Keratinocyte (primary cell): ENCODE measurements around the gene OR52I2. TPM values are rescaled to one million over a fixed set of nuclear protein-coding genes. Genes with fewer than 3 reads are reported as not detected.

ENCODE experiments used
- DNase-seq: peaks from one replicate; pipeline ENCODE4 v3.0.0-alpha.2; 2011; ENCODE audit warnings: low read depth, missing footprints, low spot score
- FAIRE-seq: peaks from 2 replicates; lab custom pipeline; 2011; peaks lifted over from hg19 to GRCh38; lab: Jason Lieb, UNC
- H2AFZ ChIP-seq: 2 replicates; pipeline ENCODE4 v1.6.0; 2012; ENCODE audit warnings: low read length, control low read depth, inconsistent platforms; ENCODE audit not compliant: control insufficient read depth
- H3K27ac ChIP-seq: 2 replicates; pipeline ENCODE4 v1.5.1; 2011; ENCODE audit warnings: low read length; ENCODE audit not compliant: control insufficient read depth, insufficient read depth
- H3K27me3 ChIP-seq: 3 replicates; pipeline ENCODE4 v1.6.0; 2011; ENCODE audit warnings: low read length; ENCODE audit not compliant: control insufficient read depth, insufficient read depth; ENCODE audit errors: extremely low read depth
- H3K36me3 ChIP-seq, 2 experiments: 2 replicates in 1 of 2; 3 replicates in 1 of 2; pipeline ENCODE4 v1.5.1; 2011; ENCODE audit warnings: low read length in 2 of 2, mild to moderate bottlenecking in 1 of 2; ENCODE audit not compliant: control insufficient read depth in 2 of 2, insufficient read depth in 2 of 2; ENCODE audit errors: extremely low read depth in 1 of 2
- H3K4me1 ChIP-seq: 3 replicates; pipeline ENCODE4 v1.5.1; 2011; ENCODE audit warnings: low read length; ENCODE audit not compliant: control insufficient read depth, insufficient read depth; ENCODE audit errors: extremely low read depth
- H3K4me2 ChIP-seq: 3 replicates; pipeline ENCODE4 v1.6.0; 2011; ENCODE audit warnings: low read depth, low read length; ENCODE audit not compliant: control insufficient read depth, insufficient read depth; ENCODE audit errors: extremely low read depth
- H3K4me3 ChIP-seq, 3 experiments: fragments of 200-600 bp in 1 of 3; sonication (generic) in 1 of 3; 2 replicates in 2 of 3; 3 replicates in 1 of 3; pipeline ENCODE4 v1.5.1; 2011 to 2016; ENCODE audit warnings: low read length in 3 of 3, mild to moderate bottlenecking in 3 of 3, control low read depth in 2 of 3, inconsistent platforms in 1 of 3, low read depth in 1 of 3, mixed read lengths in 1 of 3, mixed run types in 1 of 3, moderate library complexity in 1 of 3; ENCODE audit not compliant: control insufficient read depth in 2 of 3, insufficient read depth in 2 of 3; ENCODE audit errors: extremely low read depth in 1 of 3
- H3K79me2 ChIP-seq: 2 replicates; pipeline ENCODE4 v1.6.0; 2012; ENCODE audit warnings: low read length; ENCODE audit not compliant: control insufficient read depth, insufficient read depth
- H3K9ac ChIP-seq: 3 replicates; pipeline ENCODE4 v1.6.0; 2011; ENCODE audit warnings: low read length; ENCODE audit not compliant: control insufficient read depth, insufficient read depth; ENCODE audit errors: extremely low read depth
- H3K9me1 ChIP-seq: 3 replicates; pipeline ENCODE4 v1.6.0; 2011; ENCODE audit warnings: low read length; ENCODE audit not compliant: control insufficient read depth, insufficient read depth; ENCODE audit errors: extremely low read depth
- H3K9me3 ChIP-seq: 2 replicates; pipeline ENCODE4 v1.5.1; 2012; ENCODE audit warnings: low read depth, low read length; ENCODE audit not compliant: control insufficient read depth
- H4K20me1 ChIP-seq: 3 replicates; pipeline ENCODE4 v1.6.0; 2011; ENCODE audit warnings: low read length; ENCODE audit not compliant: control insufficient read depth, insufficient read depth; ENCODE audit errors: extremely low read depth
- EZH2 ChIP-seq: IDR thresholded peaks from one replicate; pipeline ENCODE4 v1.6.1; 2012; ENCODE audit warnings: inconsistent platforms, mild to moderate bottlenecking, low read length, moderate library complexity
- dilution Hi-C: fragments of 300-500 bp; cut with MboI; formaldehyde crosslinking; loops from one replicate; pipeline ENCODE4 v1.7.0; 2020; ENCODE audit warnings: low sequenced_read_pairs; ENCODE audit not compliant: extremely low pct_ligation_motif_present
- polyA plus RNA-seq, 5 experiments: library from polyadenylated mRNA; depleted of rRNA in 3 of 5; stranded (reverse) in 3 of 5; stranded (forward) in 1 of 5; unstranded in 1 of 5; fragments of >200 nt; gene quantifications; 1 replicate in 1 of 5; 2 replicates in 3 of 5; 3 replicates in 1 of 5; pipeline versions ENCODE4 v1.2.1 to v1.2.3, GENCODE V29; 2011 to 2012; ENCODE audit warnings: missing spikeins in 2 of 5, low read depth in 1 of 5, low replicate concordance in 1 of 5
- TF ChIP-seq, protein P1 (sequence below), 3 experiments: IDR thresholded peaks in 1 of 3; conservative IDR thresholded peaks in 1 of 3; optimal IDR thresholded peaks in 1 of 3; 2 replicates in 2 of 3; 3 replicates in 1 of 3; pipeline versions ENCODE3 to v1.5.1; 2011; ENCODE audit warnings: low read length in 3 of 3, mild to moderate bottlenecking in 3 of 3, moderate library complexity in 2 of 3, control low read depth in 1 of 3, inconsistent platforms in 1 of 3; ENCODE audit not compliant: insufficient read depth in 2 of 3; ENCODE audit errors: extremely low read depth in 1 of 3

OR52I2 gene
- polyA plus RNA-seq, 1 donor (not counting 4 experiments of a cell fraction or from before 2014, with no cell fraction given), result not detected

DNA sequence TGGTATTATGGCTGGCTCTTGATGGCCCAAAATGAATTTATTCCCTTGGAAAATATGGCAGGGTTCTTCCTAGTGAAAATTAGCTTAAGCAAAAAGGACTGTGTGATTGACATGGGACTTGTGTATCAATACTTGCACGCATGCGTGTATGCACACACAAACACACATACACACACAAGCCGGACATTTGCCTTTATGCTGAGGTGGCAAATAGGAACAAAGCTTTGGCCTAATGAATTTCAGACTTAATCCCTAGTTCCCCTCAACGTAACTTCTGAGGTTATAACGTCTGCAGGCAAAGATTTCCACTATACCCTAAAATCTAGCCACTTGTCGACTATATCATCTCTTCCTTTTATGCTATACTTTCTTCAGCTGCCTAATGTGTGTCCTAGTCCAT, 2.9 kb upstream of the OR52I2 start:
- no peaks in the 10 kb centered on the region for H3K4me1 ChIP-seq
- H3K4me2 ChIP-seq, result no peak overlapping the region
- H3K9me3 ChIP-seq, result no peaks in the 10 kb centered on the region
- no peaks in the 10 kb centered on the region for H3K36me3 ChIP-seq
- no peak for DNase-seq
- TF ChIP-seq, protein P1, sequence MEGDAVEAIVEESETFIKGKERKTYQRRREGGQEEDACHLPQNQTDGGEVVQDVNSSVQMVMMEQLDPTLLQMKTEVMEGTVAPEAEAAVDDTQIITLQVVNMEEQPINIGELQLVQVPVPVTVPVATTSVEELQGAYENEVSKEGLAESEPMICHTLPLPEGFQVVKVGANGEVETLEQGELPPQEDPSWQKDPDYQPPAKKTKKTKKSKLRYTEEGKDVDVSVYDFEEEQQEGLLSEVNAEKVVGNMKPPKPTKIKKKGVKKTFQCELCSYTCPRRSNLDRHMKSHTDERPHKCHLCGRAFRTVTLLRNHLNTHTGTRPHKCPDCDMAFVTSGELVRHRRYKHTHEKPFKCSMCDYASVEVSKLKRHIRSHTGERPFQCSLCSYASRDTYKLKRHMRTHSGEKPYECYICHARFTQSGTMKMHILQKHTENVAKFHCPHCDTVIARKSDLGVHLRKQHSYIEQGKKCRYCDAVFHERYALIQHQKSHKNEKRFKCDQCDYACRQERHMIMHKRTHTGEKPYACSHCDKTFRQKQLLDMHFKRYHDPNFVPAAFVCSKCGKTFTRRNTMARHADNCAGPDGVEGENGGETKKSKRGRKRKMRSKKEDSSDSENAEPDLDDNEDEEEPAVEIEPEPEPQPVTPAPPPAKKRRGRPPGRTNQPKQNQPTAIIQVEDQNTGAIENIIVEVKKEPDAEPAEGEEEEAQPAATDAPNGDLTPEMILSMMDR (optimal IDR thresholded peaks at IDR 0.05 in 1 of 3, IDR thresholded peaks at IDR 0.05 in 1 of 3, conservative IDR thresholded peaks at IDR 0.05 in 1 of 3; ENCODE audit: extremely low read depth in 1 of 3, insufficient read depth in 2 of 3, low read length in 3 of 3), result no peak
- TF ChIP-seq EZH2, result no peak
- no peak overlapping the region for H3K9ac ChIP-seq
- no peak overlapping the region for H3K4me3 ChIP-seq
- H3K27ac ChIP-seq, result no peak overlapping the region
- dilution Hi-C loops, result no loop called here
- FAIRE-seq, result no peak
- H2AFZ ChIP-seq, result no peak overlapping the region
- no peaks in the 10 kb centered on the region for H3K9me1 ChIP-seq
- H4K20me1 ChIP-seq, result no peaks in the 10 kb centered on the region
- H3K79me2 ChIP-seq, result no peaks in the 10 kb centered on the region
- no peaks in the 10 kb centered on the region for H3K27me3 ChIP-seq

GRCh38 chr11:4580124-4580523, 1.4 kb upstream of the OR52I2 start:
- dilution Hi-C loops, result no loop called here
- H3K4me3 ChIP-seq, result no peak overlapping the region
- H3K27ac ChIP-seq, result no peak overlapping the region
- no peak overlapping the region for H2AFZ ChIP-seq
- H3K9me3 ChIP-seq, result no peaks in the 10 kb centered on the region
- no peak for DNase-seq
- no peaks in the 10 kb centered on the region for H3K79me2 ChIP-seq
- no peaks in the 10 kb centered on the region for H3K36me3 ChIP-seq
- no peaks in the 10 kb centered on the region for H3K9me1 ChIP-seq
- no peaks in the 10 kb centered on the region for H4K20me1 ChIP-seq
- TF ChIP-seq, protein P1 (optimal IDR thresholded peaks at IDR 0.05 in 1 of 3, IDR thresholded peaks at IDR 0.05 in 1 of 3, conservative IDR thresholded peaks at IDR 0.05 in 1 of 3; ENCODE audit: extremely low read depth in 1 of 3, insufficient read depth in 2 of 3, low read length in 3 of 3), result no peak
- TF ChIP-seq EZH2, result no peak
- H3K9ac ChIP-seq, result no peak overlapping the region
- H3K27me3 ChIP-seq, result no peaks in the 10 kb centered on the region
- no peak overlapping the region for H3K4me2 ChIP-seq
- no peaks in the 10 kb centered on the region for H3K4me1 ChIP-seq
- no peak for FAIRE-seq
